COR-L47 (cell line): Measurements from ENCODE around the gene NTN3.

Experiments used
- DNase-seq: peaks from one replicate; lab custom pipeline; 2025; lab: John Stamatoyannopoulos, UW

Gene NTN3

DNA sequence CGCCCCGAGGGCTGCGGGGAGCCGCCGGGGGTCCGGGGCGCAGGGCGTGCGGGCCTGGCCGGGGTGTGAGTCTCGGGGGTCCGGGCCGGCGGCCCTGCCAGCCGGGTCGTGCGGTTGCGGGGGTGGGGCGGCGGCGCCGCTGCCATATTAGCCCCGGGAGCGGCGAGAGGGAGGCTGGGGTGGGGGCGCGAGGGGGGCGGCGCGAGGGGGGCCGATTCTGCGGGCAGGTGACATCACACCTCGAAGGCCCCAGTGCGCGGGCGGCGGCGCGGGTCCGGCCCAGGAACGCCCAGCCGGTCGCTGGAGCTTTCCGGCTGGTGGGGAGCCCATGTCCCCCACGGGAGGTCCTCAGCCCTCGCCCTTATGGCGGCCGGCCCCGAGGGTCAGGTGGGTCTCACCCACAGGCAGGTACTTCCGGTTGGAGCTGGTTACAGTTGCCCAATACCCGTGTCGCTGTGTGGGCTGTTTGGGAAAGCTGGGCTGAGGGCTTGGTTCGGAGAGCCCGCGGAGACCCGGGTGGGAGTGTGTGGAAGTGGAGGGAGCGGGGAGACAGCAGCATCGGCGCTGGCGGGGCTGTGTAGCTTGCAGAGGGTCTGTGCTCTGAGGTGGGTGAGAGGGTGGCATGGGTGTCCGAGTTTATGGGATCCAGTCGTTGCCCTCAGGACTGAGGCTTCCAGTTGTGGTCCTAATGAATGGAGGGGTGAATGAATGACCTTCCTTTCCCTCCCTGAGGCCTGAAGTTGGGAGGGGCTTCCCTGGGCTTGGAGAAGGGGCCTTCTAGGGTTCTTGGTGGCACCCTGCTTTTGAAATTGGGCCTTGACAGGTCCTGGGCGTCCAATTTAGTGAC lies 43.5 kb downstream of the NTN3 start:
- no peak for DNase-seq

DNA sequence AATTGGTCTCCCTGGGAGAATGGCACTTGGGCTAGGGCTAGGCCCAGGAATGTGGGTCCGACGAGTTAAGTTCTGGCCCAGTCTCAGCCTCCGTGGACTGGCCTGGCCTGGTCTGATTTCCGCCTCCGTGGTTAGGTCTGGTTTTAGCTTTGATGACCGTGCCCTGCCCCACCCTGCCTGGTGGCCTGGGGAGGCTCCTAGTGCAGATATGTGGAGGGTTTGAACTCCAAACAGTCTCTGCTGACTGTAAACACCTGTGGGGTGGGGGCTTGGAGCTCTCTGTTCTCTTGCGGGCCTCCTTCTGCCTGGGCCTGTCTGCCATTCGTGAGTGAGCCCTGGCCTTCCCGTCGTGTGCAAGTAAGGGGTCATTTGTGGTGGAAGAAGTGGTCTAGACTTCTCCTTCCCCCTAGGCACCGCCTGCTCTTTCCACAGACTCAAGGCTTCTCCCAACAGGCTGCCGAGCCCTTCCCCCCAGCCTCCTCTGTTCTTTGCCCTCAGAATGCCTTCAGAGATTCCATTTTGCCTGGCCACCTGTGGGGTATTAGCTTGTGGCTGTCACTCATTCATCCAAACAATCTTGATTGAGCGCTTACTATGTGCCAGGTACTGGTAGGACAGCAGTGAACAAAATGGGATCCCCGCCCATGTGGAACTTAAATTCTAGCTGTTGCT lies 44.2 kb downstream of the NTN3 start:
- DNase-seq: no peak

- no peak for DNase-seq
Observed at GRCh38 chr16:2516391-2517240, 45.5 kb downstream of the NTN3 start.

DNA sequence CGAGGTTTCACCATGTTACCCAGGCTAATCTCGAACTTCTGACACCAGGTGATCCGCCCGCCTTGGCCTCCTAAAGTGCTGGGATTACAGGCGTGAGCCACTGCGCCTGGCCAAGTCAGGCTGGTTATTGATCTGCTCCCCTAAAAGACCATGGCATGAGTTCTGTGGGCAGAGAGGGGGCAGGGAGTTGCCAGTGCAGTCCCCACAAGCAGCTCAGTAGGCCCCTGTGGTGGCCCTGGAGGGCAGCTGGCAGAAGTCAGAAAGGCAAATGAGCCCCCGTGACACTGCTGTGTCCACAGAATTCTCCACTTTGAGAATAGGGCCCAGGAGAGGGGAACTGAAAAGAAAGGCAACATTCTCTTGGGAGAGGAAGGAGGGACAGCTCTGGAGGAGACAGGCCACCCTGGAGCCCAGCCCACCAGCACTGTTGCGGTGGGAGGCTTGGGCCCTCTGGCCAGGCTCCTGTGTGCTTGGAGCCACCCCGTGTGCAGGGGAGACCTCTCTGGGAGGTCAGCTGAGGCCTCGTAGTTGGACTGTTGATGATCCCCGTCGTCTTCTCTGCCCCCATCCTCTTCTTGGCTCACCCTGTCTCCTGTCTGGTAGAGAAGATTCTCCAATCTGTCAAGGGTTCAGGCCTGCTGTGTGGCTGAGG lies 47.0 kb downstream of the NTN3 start:
- no peak for DNase-seq

GRCh38 chr16:2518823-2519710 lies 48.0 kb downstream of the NTN3 start:
- no peak for DNase-seq

DNA sequence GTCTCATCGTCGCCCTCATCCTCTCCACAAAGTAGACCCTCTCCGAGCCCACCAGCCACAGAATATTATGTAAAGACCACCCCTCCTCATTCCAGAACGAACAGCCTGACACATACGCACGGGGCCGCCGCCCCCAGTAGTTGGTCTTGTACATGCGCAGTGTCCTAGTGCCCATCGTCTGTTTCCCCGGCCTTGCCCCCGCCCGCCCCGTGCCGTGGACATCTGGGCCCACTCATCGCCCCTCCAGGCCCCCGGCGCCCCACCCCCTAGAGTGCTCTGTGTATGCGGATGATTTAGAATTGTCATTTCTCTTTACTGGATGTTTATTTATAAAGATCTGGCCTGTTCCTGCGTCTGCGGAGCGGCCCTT lies 48.6 kb downstream of the NTN3 start:
- no peak for DNase-seq

DNA sequence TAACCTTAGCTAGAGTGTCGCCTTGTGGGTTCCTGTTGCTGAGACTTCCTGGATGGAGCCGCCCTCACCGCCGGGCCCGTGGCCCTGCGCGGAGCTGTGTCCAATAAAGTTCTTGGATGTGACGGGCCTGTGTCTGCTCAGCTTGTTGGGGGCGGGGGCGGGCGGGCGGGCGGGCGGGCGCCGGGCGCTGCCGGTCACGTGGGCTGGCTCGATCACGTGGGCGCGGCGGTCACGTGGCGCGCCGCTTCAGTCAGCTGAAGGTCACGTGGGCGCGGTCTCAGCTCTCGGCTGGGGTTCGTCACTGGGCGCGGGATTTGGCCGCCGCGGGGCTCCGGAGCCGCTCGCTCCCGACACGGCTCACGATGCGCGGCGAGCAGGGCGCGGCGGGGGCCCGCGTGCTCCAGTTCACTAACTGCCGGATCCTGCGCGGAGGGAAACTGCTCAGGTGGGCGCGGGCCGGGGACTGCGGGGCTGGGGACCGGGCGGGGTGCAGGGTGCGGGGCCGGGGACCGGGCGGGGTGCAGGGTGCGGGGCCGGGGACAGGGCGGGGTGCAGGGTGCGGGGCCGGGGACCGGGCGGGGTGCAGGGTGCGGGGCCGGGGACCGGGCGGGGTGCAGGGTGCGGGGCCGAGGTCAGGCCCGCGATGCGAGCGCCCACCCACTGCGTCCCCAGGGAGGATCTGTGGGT lies 49.1 kb downstream of the NTN3 start, which contains the start of gene AMDHD2:
AMDHD2 (plus strand) TSS at position 275 of the 687 bp plus-strand sequence; CDS start at position 363, 88 bp downstream.
- DNase-seq: peak; percentile 91

DNA sequence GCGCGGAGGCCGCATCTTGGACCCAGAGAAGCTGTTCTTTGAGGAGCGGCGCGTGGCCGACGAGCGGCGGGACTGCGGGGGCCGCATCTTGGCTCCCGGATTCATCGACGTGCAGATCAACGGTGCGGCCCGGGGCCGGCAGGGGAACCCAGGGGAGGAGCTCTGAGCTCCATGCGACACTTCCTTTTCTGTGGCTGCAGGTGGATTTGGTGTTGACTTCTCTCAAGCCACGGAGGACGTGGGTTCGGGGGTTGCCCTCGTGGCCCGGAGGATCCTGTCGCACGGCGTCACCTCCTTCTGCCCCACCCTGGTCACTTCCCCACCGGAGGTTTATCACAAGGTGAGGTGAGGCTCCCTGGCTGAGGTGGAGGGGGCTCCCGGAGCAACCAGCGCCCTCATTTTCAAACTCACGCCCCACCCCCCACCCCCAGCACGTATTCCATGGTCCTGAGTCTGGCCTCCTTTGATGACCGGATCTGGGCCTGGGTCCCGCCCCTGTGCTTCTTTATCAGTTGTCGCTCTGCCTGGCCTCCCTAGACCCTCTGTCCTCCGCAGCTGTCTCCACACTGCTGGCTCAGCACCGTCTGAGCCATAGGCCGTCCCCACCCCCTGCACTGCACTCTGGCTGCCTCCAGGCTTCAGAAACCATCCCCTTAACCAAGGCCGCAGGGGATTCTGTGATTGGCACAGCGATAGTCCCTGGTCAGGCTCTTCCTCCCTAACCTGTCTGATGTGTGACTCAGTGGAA lies 49.9 kb downstream of the NTN3 start:
- no peak for DNase-seq
